BLaER1 (cell line): ENCODE data around the gene CDH1.
"Not testable (repeated sequence)": the region's sequence is repeated elsewhere in the genome, so short reads cannot be mapped to it uniquely, and the experiment has no call there.

Experiments
- H3K27ac ChIP-seq: shearing (Covaris generic); formaldehyde crosslinking; 2 replicates; pipeline ENCODE4 v1.8.1; 2022
- H3K27me3 ChIP-seq: shearing (Covaris generic); formaldehyde crosslinking; 2 replicates; pipeline ENCODE4 v1.8.1; 2022
- H3K36me3 ChIP-seq: shearing (Covaris generic); formaldehyde crosslinking; 2 replicates; pipeline ENCODE4 v1.8.1; 2022
- H3K4me1 ChIP-seq: shearing (Covaris generic); formaldehyde crosslinking; 2 replicates; pipeline ENCODE4 v1.8.1; 2022
- H3K4me2 ChIP-seq: shearing (Covaris generic); formaldehyde crosslinking; 2 replicates; pipeline ENCODE4 v1.8.1; 2022
- H3K4me3 ChIP-seq: shearing (Covaris generic); formaldehyde crosslinking; 2 replicates; pipeline ENCODE4 v1.8.1; 2022
- H3K9ac ChIP-seq: shearing (Covaris generic); formaldehyde crosslinking; 2 replicates; pipeline ENCODE4 v1.8.1; 2022
- H3K9me3 ChIP-seq: shearing (Covaris generic); formaldehyde crosslinking; 2 replicates; pipeline ENCODE4 v1.8.1; 2022
- H4K20me1 ChIP-seq: shearing (Covaris generic); formaldehyde crosslinking; 2 replicates; pipeline ENCODE4 v1.8.1; 2022
- Cebpa-rat ChIP-seq: shearing (Covaris generic); IDR thresholded peaks from 2 replicates; pipeline ENCODE4 v1.8.1; 2022

The CDH1 gene

DNA sequence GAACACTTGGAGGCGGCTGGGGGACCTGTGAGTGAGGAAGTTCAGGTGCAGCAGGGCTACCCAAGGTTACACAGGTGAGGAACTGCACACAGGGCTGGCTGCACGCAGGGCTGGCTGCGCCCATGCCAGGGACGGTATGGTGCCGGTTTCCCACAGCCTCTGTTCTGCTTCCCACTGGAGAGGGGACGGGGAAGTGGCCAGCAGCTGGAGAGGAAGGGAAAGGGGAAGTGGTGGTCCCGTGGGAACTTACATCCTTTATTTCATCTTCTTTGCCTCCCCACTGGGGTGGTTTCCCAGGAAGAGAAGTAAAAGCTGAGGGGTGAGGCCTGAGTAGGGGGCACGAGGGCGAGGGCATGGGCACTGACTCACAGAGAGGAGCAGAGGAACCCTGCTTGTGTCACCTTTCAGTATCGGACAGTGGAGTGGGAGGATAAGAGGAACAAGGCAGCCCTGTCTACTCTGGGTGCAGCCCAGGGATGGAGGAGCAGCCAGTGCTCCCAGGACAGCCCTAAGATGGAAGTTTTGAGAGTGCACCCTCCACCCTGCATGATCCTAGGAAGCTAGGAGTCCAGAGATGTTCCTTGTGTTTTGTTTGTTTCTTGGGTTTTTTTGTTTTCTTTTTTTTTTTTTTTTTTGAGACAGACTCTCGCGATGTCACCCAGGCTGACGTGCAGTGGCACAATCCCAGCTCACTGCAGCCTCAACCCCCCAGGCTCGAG, 25.5 kb upstream of the CDH1 start:
- Histone ChIP-seq H4K20me1 (no peaks in the 10 kb centered on the region), H3K27me3 (no peaks in the 10 kb centered on the region), H3K27ac (no peak overlapping the region), H3K9ac (no peak overlapping the region; the same call in 1 of the 2 replicates), H3K9me3 (no peaks in the 10 kb centered on the region), H3K4me1 (peaks cover 14% of the 10 kb centered on the region), H3K4me3 (no peak overlapping the region), H3K36me3 (no peaks in the 10 kb centered on the region), H3K4me2 (peak overlapping the region; percentile 78)
- TF ChIP-seq Cebpa-rat, result no peak

DNA sequence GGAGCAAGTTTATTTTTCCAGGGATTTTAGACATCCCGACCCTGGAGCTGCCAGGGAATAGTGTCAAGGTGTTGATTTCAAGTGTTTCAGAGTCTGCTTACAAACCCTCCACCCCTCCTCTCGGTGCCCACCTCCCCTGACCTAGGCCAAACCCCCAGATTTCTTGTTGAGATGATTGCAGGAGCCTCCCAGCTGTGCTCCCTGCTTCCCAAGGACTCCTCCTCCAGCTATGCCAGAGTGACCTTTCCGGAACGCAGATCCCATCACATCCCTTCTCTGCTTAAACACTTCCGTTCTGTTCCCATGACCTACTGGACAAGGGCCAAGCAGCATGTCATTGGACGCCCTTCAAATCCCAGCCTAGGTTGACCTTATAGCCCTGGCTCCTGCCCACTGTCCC, 23.7 kb upstream of the CDH1 start:
- no peak for TF ChIP-seq Cebpa-rat
- Histone ChIP-seq H3K4me1 (peaks cover 14% of the 10 kb centered on the region), H3K4me3 (no peak overlapping the region), H3K27me3 (no peaks in the 10 kb centered on the region), H4K20me1 (no peaks in the 10 kb centered on the region), H3K27ac (no peak overlapping the region), H3K4me2 (no peak overlapping the region), H3K36me3 (no peaks in the 10 kb centered on the region), H3K9me3 (no peaks in the 10 kb centered on the region), H3K9ac (no peak overlapping the region)

DNA sequence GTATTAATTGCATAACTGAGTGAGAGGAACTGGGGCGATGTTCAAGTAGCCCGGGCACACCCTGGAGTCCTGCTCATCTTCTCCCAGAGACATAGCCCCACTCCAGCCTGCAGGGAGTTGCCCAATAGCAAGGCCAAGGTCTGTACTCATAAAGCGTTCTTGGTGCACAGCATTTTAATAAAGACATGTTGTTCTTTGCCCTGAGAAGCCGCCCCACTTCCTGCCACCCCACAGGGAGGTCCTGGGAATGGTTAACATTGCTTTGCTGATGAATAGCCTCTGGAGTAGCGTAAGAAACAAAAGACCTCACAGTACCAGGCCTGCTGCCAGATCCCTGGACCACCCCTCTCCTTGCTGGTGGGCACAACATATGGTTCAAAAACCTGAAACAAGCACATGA, 21.6 kb upstream of the CDH1 start:
- H3K4me2 ChIP-seq, result no peak overlapping the region
- no peak for TF ChIP-seq Cebpa-rat

DNA sequence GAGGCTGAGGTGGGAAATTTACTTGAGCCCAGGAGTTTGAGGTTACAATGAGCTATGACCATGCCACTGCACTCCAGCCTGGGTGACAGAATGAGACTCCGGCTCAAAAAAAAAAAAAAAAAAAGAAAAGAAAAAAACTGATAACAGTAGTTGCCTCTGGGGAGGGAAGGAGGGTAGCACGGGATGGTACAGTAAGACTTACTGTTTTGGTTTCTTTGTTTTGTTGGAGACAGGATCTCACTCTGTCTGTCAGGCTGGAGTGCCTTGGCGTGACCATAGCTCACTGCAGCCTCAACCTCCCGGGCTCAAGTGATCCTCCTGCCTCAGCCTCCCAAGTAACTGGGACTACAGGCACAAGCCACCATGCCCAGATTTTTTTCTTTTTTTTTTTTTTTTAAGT, 20.6 kb upstream of the CDH1 start:
- H3K4me2 ChIP-seq, H3K4me1 ChIP-seq, H3K9me3 ChIP-seq, H3K27me3 ChIP-seq, H4K20me1 ChIP-seq, H3K4me3 ChIP-seq, H3K36me3 ChIP-seq, H3K27ac ChIP-seq, H3K9ac ChIP-seq: not testable (repeated sequence)

More for the DNA sequence above, 21.6 kb upstream of the CDH1 start:
- Histone ChIP-seq H3K4me3 (no peak overlapping the region), H3K9ac (no peak overlapping the region), H3K27me3 (no peaks in the 10 kb centered on the region), H3K9me3 (no peaks in the 10 kb centered on the region), H3K4me1 (peaks cover 14% of the 10 kb centered on the region), H3K36me3 (no peaks in the 10 kb centered on the region), H4K20me1 (no peaks in the 10 kb centered on the region), H3K27ac (no peak overlapping the region)

DNA sequence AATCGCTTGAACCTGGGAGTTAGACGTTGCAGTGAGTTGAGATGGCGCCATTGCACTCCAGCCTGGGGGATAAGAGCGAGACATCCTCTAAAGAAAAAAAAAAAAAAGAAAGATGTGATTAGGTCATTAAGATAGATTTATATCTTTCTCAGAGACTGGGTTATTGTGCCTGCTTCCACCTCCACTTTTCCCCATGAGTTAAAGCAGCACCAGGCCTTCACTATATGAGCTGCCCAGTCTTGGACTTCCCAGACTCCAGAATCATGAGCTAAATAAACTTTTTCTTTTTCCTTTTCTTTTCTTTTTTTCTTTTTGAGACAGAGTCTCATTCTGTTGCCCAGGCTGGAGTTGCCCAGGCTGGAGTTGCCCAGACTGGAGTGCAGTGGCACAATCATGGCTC, 19.4 kb upstream of the CDH1 start:
- Histone ChIP-seq H3K27ac (no peak overlapping the region), H3K4me3 (no peak overlapping the region), H4K20me1 (no peaks in the 10 kb centered on the region), H3K36me3 (no peaks in the 10 kb centered on the region), H3K4me2 (no peak overlapping the region), H3K9ac (no peak overlapping the region), H3K4me1 (no peaks in the 10 kb centered on the region), H3K9me3 (no peaks in the 10 kb centered on the region), H3K27me3 (no peaks in the 10 kb centered on the region)
- TF ChIP-seq Cebpa-rat, result no peak

DNA sequence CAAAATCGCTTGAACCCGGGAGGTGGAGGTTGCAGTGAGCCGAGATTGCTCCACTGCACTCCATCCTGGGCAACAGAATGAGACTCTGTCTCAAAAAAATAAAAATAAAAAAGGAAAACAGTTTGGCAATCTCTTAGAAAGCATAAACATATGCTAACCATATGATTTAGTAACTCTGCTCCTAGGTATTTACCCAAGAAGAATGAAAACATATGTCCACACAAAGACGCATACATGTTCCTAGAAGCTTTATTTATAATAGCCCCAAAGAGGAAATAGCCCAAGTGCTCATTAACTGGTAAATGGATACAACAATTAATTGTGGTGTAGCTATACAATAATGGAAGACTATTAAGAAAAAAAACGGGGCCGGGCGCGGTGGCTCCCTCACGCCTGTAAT, 18.5 kb upstream of the CDH1 start:
- Histone ChIP-seq H4K20me1 (no peaks in the 10 kb centered on the region), H3K9me3 (no peaks in the 10 kb centered on the region), H3K4me3 (no peak overlapping the region), H3K36me3 (no peaks in the 10 kb centered on the region), H3K4me2 (no peak overlapping the region), H3K27ac (no peak overlapping the region), H3K27me3 (no peaks in the 10 kb centered on the region), H3K9ac (no peak overlapping the region), H3K4me1 (no peaks in the 10 kb centered on the region)
- no peak for TF ChIP-seq Cebpa-rat

DNA sequence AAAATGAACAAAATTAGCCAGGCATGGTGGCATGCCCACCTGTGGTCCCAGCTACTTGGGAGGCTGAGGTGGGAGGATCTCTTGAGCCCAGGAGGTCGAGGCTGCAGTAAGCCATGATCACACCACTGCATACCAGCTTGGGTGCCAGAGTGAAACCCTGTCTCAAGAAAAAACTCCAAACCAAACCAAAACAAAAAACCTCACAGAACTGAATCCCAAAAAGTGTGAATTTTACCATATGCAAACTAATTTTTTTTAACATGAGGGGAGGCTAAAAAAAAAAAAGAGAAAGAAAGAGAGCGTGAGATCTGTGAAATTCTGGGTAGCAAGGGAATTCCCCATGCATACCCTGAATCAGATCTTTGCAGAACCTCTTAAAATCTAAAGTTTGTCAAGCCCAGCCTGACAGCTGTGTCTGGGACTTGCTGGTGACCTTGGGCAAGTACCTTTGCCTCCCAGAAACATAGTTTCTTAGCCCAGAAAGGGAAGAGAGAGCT, 17.1 kb upstream of the CDH1 start:
- H3K27me3 ChIP-seq, result no peaks in the 10 kb centered on the region
- H3K36me3 ChIP-seq, result no peaks in the 10 kb centered on the region
- no peaks in the 10 kb centered on the region for H3K4me1 ChIP-seq
- no peak for TF ChIP-seq Cebpa-rat
- no peaks in the 10 kb centered on the region for H4K20me1 ChIP-seq
- H3K4me3 ChIP-seq, result no peak overlapping the region
- H3K4me2 ChIP-seq, result no peak overlapping the region
- H3K27ac ChIP-seq, result no peak overlapping the region
- H3K9me3 ChIP-seq, result no peaks in the 10 kb centered on the region
- H3K9ac ChIP-seq, result no peak overlapping the region

DNA sequence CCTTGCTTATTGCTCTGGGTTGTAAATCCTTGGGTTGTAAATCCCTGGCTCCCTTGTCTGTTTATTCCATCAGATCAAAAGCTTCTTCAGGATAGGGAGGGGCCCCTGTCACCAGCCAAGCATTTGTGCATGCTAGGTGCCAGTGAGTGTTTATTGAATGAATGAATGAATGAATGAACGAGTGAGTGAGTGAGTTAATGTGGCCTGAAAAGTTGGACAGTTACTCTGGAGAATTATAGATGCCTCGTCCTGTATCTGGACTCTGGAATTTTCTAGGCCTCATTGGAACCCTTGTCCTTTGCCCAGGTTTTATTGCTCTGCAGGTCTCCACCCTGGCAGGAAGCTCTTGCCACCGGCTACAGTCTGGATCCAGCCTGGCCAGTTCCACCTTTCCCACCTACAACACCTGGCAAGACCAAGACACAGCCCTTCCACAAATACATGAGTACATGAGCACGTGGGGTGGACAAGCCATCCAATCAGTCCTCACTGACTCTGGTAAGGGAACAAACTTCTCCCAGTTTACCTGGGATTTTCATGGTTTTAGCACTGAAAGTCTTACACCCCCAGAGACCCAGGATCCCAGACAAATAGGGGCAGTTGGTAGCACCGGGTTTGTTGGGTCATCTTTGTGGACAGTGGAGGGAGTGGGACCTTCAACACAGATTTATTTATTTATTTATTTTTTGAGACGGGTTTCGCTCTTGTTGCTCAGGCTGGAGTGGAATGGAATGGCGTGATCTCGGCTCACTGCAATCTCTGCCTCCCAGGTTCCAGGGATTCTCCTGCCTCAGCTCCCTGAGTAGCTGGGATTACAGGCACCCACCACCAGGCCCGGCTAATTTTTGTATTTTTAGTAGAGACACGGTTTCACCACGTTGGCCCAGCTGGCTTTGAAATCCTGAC, 14.7 kb upstream of the CDH1 start:
- no peak for TF ChIP-seq Cebpa-rat

DNA sequence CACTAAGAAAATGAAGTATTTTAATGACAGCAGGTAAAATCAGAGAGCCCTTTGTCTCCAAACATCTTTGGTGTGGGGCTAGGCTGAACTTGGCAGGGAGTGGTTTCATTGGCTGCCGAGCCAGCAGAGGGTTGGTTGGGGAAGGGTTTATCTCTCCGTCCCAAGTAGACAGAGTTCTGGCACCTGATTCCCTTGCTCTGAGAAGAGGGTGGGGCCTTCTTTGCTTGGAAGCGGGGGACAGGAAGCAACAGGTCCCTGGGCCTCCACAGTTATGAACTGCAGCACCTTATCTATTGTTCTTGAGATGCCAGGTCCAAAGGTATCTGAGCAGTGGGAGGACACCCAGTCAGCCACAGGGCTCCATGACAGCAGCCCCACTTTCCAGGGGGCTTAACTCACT, 12.3 kb upstream of the CDH1 start:
- TF ChIP-seq Cebpa-rat, result no peak
- Histone ChIP-seq H3K9me3 (no peaks in the 10 kb centered on the region), H4K20me1 (no peaks in the 10 kb centered on the region), H3K27ac (no peak overlapping the region), H3K4me1 (no peaks in the 10 kb centered on the region), H3K4me2 (no peak overlapping the region), H3K4me3 (no peak overlapping the region), H3K36me3 (no peaks in the 10 kb centered on the region), H3K9ac (no peak overlapping the region), H3K27me3 (no peaks in the 10 kb centered on the region)

More for the DNA sequence above, 14.7 kb upstream of the CDH1 start:
- Histone ChIP-seq H3K27me3 (no peaks in the 10 kb centered on the region), H3K27ac (no peak overlapping the region), H3K4me2 (no peak overlapping the region), H4K20me1 (no peaks in the 10 kb centered on the region), H3K9me3 (no peaks in the 10 kb centered on the region), H3K36me3 (no peaks in the 10 kb centered on the region), H3K9ac (no peak overlapping the region), H3K4me3 (no peak overlapping the region), H3K4me1 (no peaks in the 10 kb centered on the region)

DNA sequence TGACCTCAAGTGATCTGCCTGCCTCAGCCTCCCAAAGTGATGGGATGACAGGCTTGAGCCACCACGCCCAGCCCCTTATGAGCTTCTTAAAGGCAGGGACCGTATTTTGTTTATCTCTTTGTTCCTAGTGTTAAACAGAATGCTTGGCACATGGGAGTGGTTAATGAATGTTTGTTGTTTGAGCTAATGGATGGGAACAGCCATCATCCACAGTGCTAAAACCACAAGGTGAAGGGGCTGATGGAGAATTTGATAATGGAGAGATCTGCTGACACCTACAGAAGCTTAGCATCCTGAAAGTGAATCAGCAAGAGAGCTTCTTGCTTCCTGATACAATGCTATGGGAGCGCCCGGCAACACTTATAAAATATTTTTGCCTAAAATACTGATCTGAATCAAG, 8.6 kb upstream of the CDH1 start:
- no peaks in the 10 kb centered on the region for H4K20me1 ChIP-seq
- no peaks in the 10 kb centered on the region for H3K9me3 ChIP-seq
- H3K4me1 ChIP-seq, result no peaks in the 10 kb centered on the region

More for the DNA sequence above, 8.6 kb upstream of the CDH1 start:
- Histone ChIP-seq H3K36me3 (no peaks in the 10 kb centered on the region), H3K27ac (no peak overlapping the region), H3K9ac (no peak overlapping the region), H3K4me2 (no peak overlapping the region), H3K27me3 (no peaks in the 10 kb centered on the region), H3K4me3 (no peak overlapping the region)
- TF ChIP-seq Cebpa-rat, result no peak
